Liver (tissue), 9 donors: ENCODE measurements around the gene DPH5. TPM values are rescaled to one million over a fixed set of nuclear protein-coding genes. Genes with fewer than 3 reads are reported as not detected.

ENCODE experiments used
- DNase-seq: peaks from one replicate; pipeline ENCODE4 v3.0.0-alpha.2; 2017; ENCODE audit warnings: low spot score
- H3K27ac ChIP-seq, 2 donors: one replicate each; pipeline ENCODE4 v1.7.0; 2013; ENCODE audit warnings: inconsistent platforms in 2 of 2, low read length in 2 of 2, control low read depth in 1 of 2, low read depth in 1 of 2, mild to moderate bottlenecking in 1 of 2
- H3K27me3 ChIP-seq, 4 donors: one replicate each; pipeline versions ENCODE4 v1.6.1 to v1.7.0; 2013; ENCODE audit warnings: low read length in 3 of 4, inconsistent platforms in 1 of 4, mild to moderate bottlenecking in 1 of 4, moderate library complexity in 1 of 4; ENCODE audit not compliant: control insufficient read depth in 4 of 4, insufficient read depth in 4 of 4
- H3K36me3 ChIP-seq, 4 donors: one replicate each; pipeline versions ENCODE4 v1.6.1 to v1.7.0; 2013; ENCODE audit warnings: low read length in 3 of 4, mild to moderate bottlenecking in 3 of 4, low read depth in 1 of 4, moderate library complexity in 1 of 4; ENCODE audit not compliant: control insufficient read depth in 4 of 4, insufficient read depth in 3 of 4
- H3K4me1 ChIP-seq, 4 donors: one replicate each; pipeline versions ENCODE4 v1.6.1 to v1.7.0; 2013; ENCODE audit warnings: low read length in 3 of 4, mild to moderate bottlenecking in 3 of 4, moderate library complexity in 1 of 4; ENCODE audit not compliant: control insufficient read depth in 4 of 4, insufficient read depth in 4 of 4
- H3K4me3 ChIP-seq, 3 donors: one replicate each; pipeline versions ENCODE4 v1.6.1 to v1.7.0; 2013; ENCODE audit warnings: low read length in 3 of 3, control low read depth in 1 of 3, low read depth in 1 of 3, mild to moderate bottlenecking in 1 of 3
- H3K9ac ChIP-seq, 2 donors: one replicate each; pipeline ENCODE4 v1.7.0; 2013; ENCODE audit warnings: low read length in 2 of 2, mild to moderate bottlenecking in 2 of 2, moderate library complexity in 2 of 2, control low read depth in 1 of 2, low read depth in 1 of 2
- H3K9me3 ChIP-seq, 4 donors: one replicate each; pipeline versions ENCODE4 v1.6.1 to v1.7.0; 2013; ENCODE audit warnings: low read length in 3 of 4; ENCODE audit not compliant: control insufficient read depth in 4 of 4
- ATF3 ChIP-seq: IDR thresholded peaks from 2 replicates; pipeline ENCODE4 v1.6.1; 2016; ENCODE audit warnings: antibody characterized with exemption
- CTCF ChIP-seq: fragments of 150-350 bp; IDR thresholded peaks from 2 replicates; pipeline ENCODE4 v1.5.1; 2017; ENCODE audit warnings: improper control_type of control experiment, low read depth, low read length; ENCODE audit not compliant: missing input control
- EGR1 ChIP-seq, 2 donors: IDR thresholded peaks; 2 replicates each; pipeline ENCODE4 v1.6.1; 2016 to 2018; ENCODE audit warnings: antibody characterized with exemption in 2 of 2, low read depth in 2 of 2
- FOXA1 ChIP-seq: IDR thresholded peaks from 2 replicates; pipeline ENCODE4 v1.6.1; 2016; ENCODE audit warnings: antibody characterized with exemption
- FOXA2 ChIP-seq: IDR thresholded peaks from 2 replicates; pipeline ENCODE4 v1.6.1; 2016; ENCODE audit warnings: antibody characterized with exemption
- GABPA ChIP-seq, 2 donors: IDR thresholded peaks in 1 of 2; conservative IDR thresholded peaks in 1 of 2; 2 replicates each; pipeline ENCODE4 v1.6.1; 2016; ENCODE audit warnings: antibody characterized with exemption in 2 of 2, mild to moderate bottlenecking in 1 of 2, moderate library complexity in 1 of 2
- HNF4A ChIP-seq, 2 donors: conservative IDR thresholded peaks; 2 replicates each; pipeline ENCODE4 v1.6.1; 2016; ENCODE audit warnings: antibody characterized with exemption in 2 of 2, mild to moderate bottlenecking in 2 of 2
- HNF4G ChIP-seq: IDR thresholded peaks from 2 replicates; pipeline ENCODE4 v1.6.1; 2016; ENCODE audit warnings: antibody characterized with exemption
- JUND ChIP-seq, 2 donors: IDR thresholded peaks; 2 replicates each; pipeline ENCODE4 v1.6.1; 2016; ENCODE audit warnings: antibody characterized with exemption in 2 of 2
- NR2F2 ChIP-seq: IDR thresholded peaks from 2 replicates; pipeline ENCODE4 v1.6.1; 2016; ENCODE audit warnings: antibody characterized with exemption
- RAD21 ChIP-seq, 2 donors: IDR thresholded peaks; 2 replicates each; pipeline ENCODE4 v1.6.1; 2016; ENCODE audit warnings: antibody characterized with exemption in 2 of 2, mild to moderate bottlenecking in 2 of 2
- REST ChIP-seq: IDR thresholded peaks from 2 replicates; pipeline ENCODE4 v1.6.1; 2016; ENCODE audit warnings: antibody characterized with exemption, mild to moderate bottlenecking
- RXRA ChIP-seq, 2 donors: IDR thresholded peaks; 2 replicates each; pipeline ENCODE4 v1.6.1; 2017 to 2018; ENCODE audit warnings: antibody characterized with exemption in 2 of 2, mild to moderate bottlenecking in 1 of 2
- SP1 ChIP-seq: IDR thresholded peaks from 2 replicates; pipeline ENCODE4 v1.6.1; 2018; ENCODE audit warnings: antibody characterized with exemption, mild to moderate bottlenecking
- TAF1 ChIP-seq: conservative IDR thresholded peaks from 2 replicates; pipeline ENCODE4 v1.6.1; 2016; ENCODE audit warnings: antibody characterized with exemption, mild to moderate bottlenecking
- YY1 ChIP-seq: IDR thresholded peaks from 2 replicates; pipeline ENCODE4 v1.6.1; 2016; ENCODE audit warnings: antibody characterized with exemption, mild to moderate bottlenecking
- ZBTB33 ChIP-seq: IDR thresholded peaks from 2 replicates; pipeline ENCODE4 v1.6.1; 2016; ENCODE audit warnings: antibody characterized with exemption
- WGBS: extraction: QIAGEN DNeasy Blood & Tissue Kit; methylation state at CpG from one replicate; pipeline ENCODE4 v1.1.7; 2013; 5-methylcytosine and 5-hydroxymethylcytosine counted together
- polyA plus RNA-seq, 2 donors: library from polyadenylated mRNA; stranded (reverse) in 1 of 2; unstranded in 1 of 2; fragments of 200-250 nt in 1 of 2; fragments of >200 nt in 1 of 2; fragmentation: Nextera tagmentation in 1 of 2; extraction: Ambion mirVana in 1 of 2; gene quantifications; one replicate each; pipeline versions ENCODE4 v1.2.1 to v1.2.3, GENCODE V29; 2013 to 2015
- total RNA-seq, 2 donors: library from RNA; depleted of rRNA; stranded (reverse); fragments of >200 nt; gene quantifications; one replicate each; pipeline ENCODE4 v1.2.3, GENCODE V29; 2014
- TF ChIP-seq, protein P1 (sequence below): IDR thresholded peaks from 2 replicates; pipeline ENCODE4 v1.6.1; 2016; ENCODE audit warnings: antibody characterized with exemption
- donor health status: healthy.
- donor health status: healthy.
- donor health status: healthy.
- donor health status: healthy.
- donor health status: healthy.

The DPH5 gene
- total and polyA plus RNA-seq, 4 donors = 12.9 to 16.3 (median 14.8) TPM

DNA sequence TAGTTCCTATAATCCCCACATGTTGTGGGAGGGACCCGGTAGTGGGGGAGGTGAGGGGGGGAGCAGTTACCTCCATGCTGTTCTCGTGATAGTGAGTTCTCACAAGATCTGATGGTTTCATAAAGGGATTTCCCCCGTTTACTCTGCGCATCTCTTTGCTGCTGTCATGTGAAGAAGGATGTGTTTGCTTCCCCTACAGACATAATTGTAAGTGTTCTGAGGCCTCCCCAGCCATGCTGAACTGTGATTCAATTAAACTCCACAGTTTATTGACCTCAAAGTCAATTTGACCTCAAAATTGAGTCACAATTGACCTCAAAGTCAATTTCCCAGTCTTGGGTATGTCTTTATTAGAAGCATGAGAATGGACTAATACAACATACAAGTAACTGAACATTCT is 19.7 kb downstream of the DPH5 start:
- no peak overlapping the region for H3K27ac ChIP-seq
- no peak overlapping the region for H3K4me3 ChIP-seq
- DNase-seq = no peak
- peaks cover 0 to 4% (median 0%) of the 10 kb centered on the region in 4 donors for H3K36me3 ChIP-seq
- 94% methylated on average over 4 of the region's 4 CpGs for WGBS
- H3K9me3 ChIP-seq = no peaks in the 10 kb centered on the region
- TF ChIP-seq TAF1 = no peak
- no peak for TF ChIP-seq RAD21 (IDR thresholded peaks at IDR 0.05)
- TF ChIP-seq NR2F2 = peak; percentile 30
- TF ChIP-seq, protein P1, sequence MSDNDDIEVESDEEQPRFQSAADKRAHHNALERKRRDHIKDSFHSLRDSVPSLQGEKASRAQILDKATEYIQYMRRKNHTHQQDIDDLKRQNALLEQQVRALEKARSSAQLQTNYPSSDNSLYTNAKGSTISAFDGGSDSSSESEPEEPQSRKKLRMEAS = no peak
- peak; percentile 74 to 83 for TF ChIP-seq RXRA (IDR thresholded peaks at IDR 0.05)
- TF ChIP-seq SP1 = peak; percentile 17
- TF ChIP-seq HNF4A (conservative IDR thresholded peaks at IDR 0.05) = peak; percentile 19 to 37
- no peak for TF ChIP-seq ZBTB33
- no peak for TF ChIP-seq CTCF
- no peak for TF ChIP-seq REST
- no peak for TF ChIP-seq EGR1 (IDR thresholded peaks at IDR 0.05; ENCODE audit: low read depth in 2 of 2)
- TF ChIP-seq FOXA2 = no peak
- no peak for TF ChIP-seq YY1
- TF ChIP-seq JUND (IDR thresholded peaks at IDR 0.05) = peak; percentile 10 to 24
- no peak for TF ChIP-seq GABPA (IDR thresholded peaks at IDR 0.05 in 1 of 2, conservative IDR thresholded peaks at IDR 0.05 in 1 of 2)
- no peaks in the 10 kb centered on the region for H3K27me3 ChIP-seq
- H3K4me1 ChIP-seq = peaks cover 2 to 12% (median 9%) of the 10 kb centered on the region in 4 donors
- H3K9ac ChIP-seq = no peak overlapping the region

GRCh38 chr1:101005183-101005582 is 20.4 kb downstream of the DPH5 start:
- Histone ChIP-seq H3K27ac (no peak overlapping the region), H3K9ac (no peak overlapping the region), H3K9me3 (no peaks in the 10 kb centered on the region), H3K27me3 (no peaks in the 10 kb centered on the region), H3K36me3 (peaks cover 0 to 9% (median 0%) of the 10 kb centered on the region in 4 donors), H3K4me3 (no peak overlapping the region), H3K4me1 (peaks cover 2 to 12% (median 9%) of the 10 kb centered on the region in 4 donors)
- TF ChIP-seq FOXA2 = no peak
- TF ChIP-seq EGR1 (IDR thresholded peaks at IDR 0.05; ENCODE audit: low read depth in 2 of 2) = no peak
- no peak for TF ChIP-seq FOXA1
- TF ChIP-seq ATF3 = no peak
- no peak for TF ChIP-seq SP1
- no peak for TF ChIP-seq NR2F2
- no peak for TF ChIP-seq GABPA (IDR thresholded peaks at IDR 0.05 in 1 of 2, conservative IDR thresholded peaks at IDR 0.05 in 1 of 2)
- no peak for TF ChIP-seq RAD21 (IDR thresholded peaks at IDR 0.05)
- TF ChIP-seq CTCF = no peak
- TF ChIP-seq HNF4G = no peak
- no peak for TF ChIP-seq YY1
- TF ChIP-seq ZBTB33 = no peak
- no peak for TF ChIP-seq JUND (IDR thresholded peaks at IDR 0.05)
- TF ChIP-seq, protein P1 = no peak
- no peak for TF ChIP-seq TAF1
- no peak for DNase-seq
- WGBS = 96% methylated on average over 1 of the region's 1 CpG
